Nephron (organoid): ENCODE data around the gene P2RX5.

Experiments used
- H3K27ac Mint-ChIP-seq, 3 experiments: 2 replicates each; pipeline ENCODE4 v1.8.0; 2020; ENCODE audit warnings: mixed read lengths in 3 of 3, mild to moderate bottlenecking in 2 of 3, moderate library complexity in 1 of 3
- H3K27me3 Mint-ChIP-seq: 2 replicates; pipeline ENCODE4 v1.8.0; 2021; ENCODE audit warnings: low read depth, mild to moderate bottlenecking, moderate library complexity, mixed read lengths
- H3K36me3 Mint-ChIP-seq: 2 replicates; pipeline ENCODE4 v1.8.0; 2020; ENCODE audit warnings: low read depth, mixed read lengths
- H3K4me1 Mint-ChIP-seq: 2 replicates; pipeline ENCODE4 v1.8.0; 2020; ENCODE audit warnings: mixed read lengths
- H3K4me3 Mint-ChIP-seq, 3 experiments: 2 replicates each; pipeline ENCODE4 v1.8.0; 2020; ENCODE audit warnings: mild to moderate bottlenecking in 3 of 3, mixed read lengths in 3 of 3, moderate library complexity in 2 of 3
- H3K9me3 Mint-ChIP-seq: 2 replicates; pipeline ENCODE4 v1.8.0; 2020; ENCODE audit warnings: mixed read lengths
- CTCF ChIP-seq, 3 experiments: fragments of 200-600 bp; sonication (generic); IDR thresholded peaks; one replicate each; pipeline ENCODE4 v1.5.0; 2021; ENCODE audit warnings: antibody characterized with exemption in 3 of 3; ENCODE audit not compliant: unreplicated experiment in 3 of 3

The P2RX5 gene

GRCh38 chr17:3681565-3681964 is 14.4 kb downstream of the P2RX5 start:
- Mint-ChIP-seq H3K27me3 (peaks cover 10% of the 10 kb centered on the region), H3K27ac (no peak overlapping the region)

GRCh38 chr17:3681057-3681456 is 14.9 kb downstream of the P2RX5 start:
- H3K4me1 Mint-ChIP-seq = peaks cover 5% of the 10 kb centered on the region
- peaks cover 10% of the 10 kb centered on the region for H3K27me3 Mint-ChIP-seq
- no peaks in the 10 kb centered on the region for H3K9me3 Mint-ChIP-seq
- no peak overlapping the region for H3K4me3 Mint-ChIP-seq
- H3K27ac Mint-ChIP-seq = no peak overlapping the region
- no peaks in the 10 kb centered on the region for H3K36me3 Mint-ChIP-seq
- no peak for TF ChIP-seq CTCF (IDR thresholded peaks at IDR 0.05; ENCODE audit: unreplicated experiment in 3 of 3)

More at GRCh38 chr17:3681565-3681964, 14.4 kb downstream of the P2RX5 start:
- TF ChIP-seq CTCF (IDR thresholded peaks at IDR 0.05; ENCODE audit: unreplicated experiment in 3 of 3) = no peak
- Mint-ChIP-seq H3K36me3 (no peaks in the 10 kb centered on the region), H3K4me1 (peaks cover 5% of the 10 kb centered on the region), H3K4me3 (no peak overlapping the region), H3K9me3 (no peaks in the 10 kb centered on the region)

- no peak overlapping the region for H3K27ac Mint-ChIP-seq
- TF ChIP-seq CTCF (IDR thresholded peaks at IDR 0.05; ENCODE audit: unreplicated experiment in 3 of 3) = no peak
- H3K36me3 Mint-ChIP-seq = no peaks in the 10 kb centered on the region
- no peaks in the 10 kb centered on the region for H3K9me3 Mint-ChIP-seq
- H3K4me3 Mint-ChIP-seq = no peak overlapping the region
- H3K4me1 Mint-ChIP-seq = peaks cover 5% of the 10 kb centered on the region
- H3K27me3 Mint-ChIP-seq = peaks cover 10% of the 10 kb centered on the region
Observed at GRCh38 chr17:3679531-3680126, 16.3 kb downstream of the P2RX5 start.

DNA sequence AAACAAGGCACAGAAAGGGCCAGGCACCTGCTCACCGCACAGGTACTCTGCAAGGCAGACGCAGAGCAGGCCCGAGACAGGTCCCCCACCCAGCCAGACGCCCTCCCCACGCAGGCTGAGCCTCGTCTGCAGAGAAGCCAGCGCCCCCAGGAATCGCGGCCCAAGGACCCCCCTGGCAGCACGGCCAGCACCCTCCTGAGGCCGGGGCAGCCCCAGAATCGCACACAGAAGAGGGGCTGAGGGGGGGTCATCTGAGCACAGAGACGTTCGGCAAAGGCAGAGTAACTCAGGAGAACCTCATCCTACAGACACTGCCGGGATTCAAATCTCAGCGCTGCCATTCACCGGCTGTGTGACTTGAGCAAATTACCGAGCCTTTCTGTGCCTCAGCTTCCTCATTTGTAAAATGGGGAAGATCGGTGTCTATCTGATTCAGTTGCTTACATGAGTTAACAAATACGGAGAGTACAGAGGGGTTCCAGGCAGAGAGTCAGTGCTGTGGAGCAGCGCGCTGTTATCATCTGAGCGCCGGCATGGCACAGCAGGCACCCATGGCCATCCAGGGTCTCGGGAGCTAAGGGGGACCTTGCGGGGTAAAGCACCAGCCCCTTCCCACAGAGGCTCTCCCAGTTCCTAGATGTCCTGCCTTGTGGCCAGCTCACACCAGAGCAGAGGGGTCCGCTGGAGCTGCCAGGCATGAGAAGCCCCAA is 17.0 kb downstream of the P2RX5 start:
- Mint-ChIP-seq H3K36me3 (no peaks in the 10 kb centered on the region), H3K27ac (no peak overlapping the region), H3K27me3 (peaks cover 6% of the 10 kb centered on the region), H3K9me3 (no peaks in the 10 kb centered on the region), H3K4me1 (peaks cover 5% of the 10 kb centered on the region), H3K4me3 (no peak overlapping the region)
- no peak for TF ChIP-seq CTCF (IDR thresholded peaks at IDR 0.05; ENCODE audit: unreplicated experiment in 3 of 3)

DNA sequence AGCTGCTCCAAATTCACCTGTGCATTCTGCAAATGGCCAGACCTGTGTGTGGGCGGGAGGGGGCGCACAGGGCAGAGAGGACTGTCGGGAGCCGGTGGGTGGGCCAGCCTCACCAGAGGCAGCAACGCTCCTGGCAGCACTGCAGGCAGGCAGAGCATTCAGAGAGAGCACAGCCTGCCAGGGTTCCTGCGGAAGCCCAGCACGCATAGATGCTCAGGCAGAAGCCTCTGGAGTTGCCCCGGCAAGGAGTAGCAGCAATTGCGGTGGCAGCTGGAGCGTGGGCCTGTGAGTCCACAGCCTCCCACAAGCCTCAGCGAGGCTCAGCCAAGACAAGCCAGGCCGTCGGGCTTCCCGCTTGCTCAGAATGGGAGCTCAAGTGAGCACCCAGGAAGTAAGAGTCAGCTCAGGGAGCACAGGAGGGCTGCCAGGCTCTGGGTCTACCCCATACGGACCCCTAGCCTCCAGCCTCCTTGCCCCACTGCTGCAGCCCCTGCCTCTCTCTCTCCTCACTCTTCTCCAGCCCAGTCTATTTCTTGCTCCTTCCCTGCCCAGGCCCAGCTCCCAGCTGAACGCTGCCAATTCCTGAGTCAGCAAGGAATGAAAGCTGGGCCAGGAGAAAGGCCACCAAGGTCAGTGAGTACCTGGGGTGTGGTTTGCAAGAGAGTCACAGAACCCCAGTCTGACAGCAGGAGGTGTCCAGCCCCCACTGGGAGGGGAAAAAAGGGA is 17.7 kb downstream of the P2RX5 start:
- no peaks in the 10 kb centered on the region for H3K9me3 Mint-ChIP-seq
- peaks cover 5% of the 10 kb centered on the region for H3K4me1 Mint-ChIP-seq
- H3K36me3 Mint-ChIP-seq = no peaks in the 10 kb centered on the region
- H3K27ac Mint-ChIP-seq = no peak overlapping the region
- TF ChIP-seq CTCF (IDR thresholded peaks at IDR 0.05; ENCODE audit: unreplicated experiment in 3 of 3) = no peak
- no peak overlapping the region for H3K4me3 Mint-ChIP-seq
- peaks cover 2% of the 10 kb centered on the region for H3K27me3 Mint-ChIP-seq
